Fibroblast of pulmonary artery (primary cell): ENCODE data around the gene PKN3.
"Not testable (repeated sequence)": the region's sequence is repeated elsewhere in the genome, so short reads cannot be mapped to it uniquely, and the experiment has no call there.

Source experiments
- DNase-seq: peaks from one replicate; pipeline ENCODE4 v3.0.0-alpha.2; 2010; ENCODE audit warnings: low read depth
- H3K4me3 ChIP-seq: replicated peaks from 2 replicates; pipeline ENCODE4 v1.5.1; 2011; ENCODE audit warnings: low read depth, mild to moderate bottlenecking, control low read depth, low read length, moderate library complexity
- TF ChIP-seq, protein P1 (sequence below): IDR thresholded peaks from 2 replicates; pipeline ENCODE4 v1.5.1; 2011; ENCODE audit warnings: mild to moderate bottlenecking, control low read depth, low read length, inconsistent platforms; ENCODE audit errors: missing control alignments

The PKN3 gene

DNA sequence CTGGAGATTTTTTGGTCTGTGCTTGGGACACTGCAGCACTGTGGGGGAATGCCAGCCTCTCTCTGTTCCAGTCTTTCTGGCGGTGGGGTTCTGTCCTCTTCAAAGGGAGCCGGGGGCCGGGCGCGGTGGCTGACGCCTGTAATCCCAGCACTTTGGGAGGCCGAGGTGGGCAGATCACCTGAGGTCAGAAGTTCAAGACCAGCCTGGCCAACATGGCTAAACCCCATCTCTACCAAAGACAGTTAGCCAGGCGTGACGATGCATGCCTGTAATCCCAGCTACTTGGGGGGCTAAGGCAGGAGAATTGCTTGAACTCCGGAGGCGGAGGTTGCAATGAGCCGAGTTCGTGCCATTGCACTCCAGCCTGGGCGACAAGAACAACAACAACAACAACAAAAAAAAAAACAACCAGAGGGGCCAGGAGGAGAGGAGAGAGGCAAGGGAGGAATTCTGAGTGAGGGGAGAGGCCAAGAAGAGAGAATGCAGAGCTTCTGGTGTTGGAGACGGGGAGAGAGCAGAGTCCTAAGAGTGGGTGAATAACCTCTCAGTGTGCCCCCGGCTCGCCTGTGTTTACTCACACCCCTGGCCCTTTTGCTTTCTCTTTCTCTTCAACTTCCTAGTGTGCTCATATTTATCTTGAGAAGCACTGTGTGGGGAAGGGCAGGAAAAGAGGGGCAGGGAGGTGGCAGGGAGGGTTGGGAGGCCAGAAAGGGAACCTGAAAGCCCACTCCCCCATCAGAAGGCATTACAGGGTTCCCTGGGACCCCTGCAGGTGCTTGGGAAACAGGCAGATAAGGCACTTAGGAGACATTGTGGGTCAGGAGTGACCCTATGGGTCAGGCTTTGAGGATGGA is 16.4 kb upstream of the PKN3 start:
- DNase-seq: no peak
- no peak overlapping the region for H3K4me3 ChIP-seq
- TF ChIP-seq, protein P1, sequence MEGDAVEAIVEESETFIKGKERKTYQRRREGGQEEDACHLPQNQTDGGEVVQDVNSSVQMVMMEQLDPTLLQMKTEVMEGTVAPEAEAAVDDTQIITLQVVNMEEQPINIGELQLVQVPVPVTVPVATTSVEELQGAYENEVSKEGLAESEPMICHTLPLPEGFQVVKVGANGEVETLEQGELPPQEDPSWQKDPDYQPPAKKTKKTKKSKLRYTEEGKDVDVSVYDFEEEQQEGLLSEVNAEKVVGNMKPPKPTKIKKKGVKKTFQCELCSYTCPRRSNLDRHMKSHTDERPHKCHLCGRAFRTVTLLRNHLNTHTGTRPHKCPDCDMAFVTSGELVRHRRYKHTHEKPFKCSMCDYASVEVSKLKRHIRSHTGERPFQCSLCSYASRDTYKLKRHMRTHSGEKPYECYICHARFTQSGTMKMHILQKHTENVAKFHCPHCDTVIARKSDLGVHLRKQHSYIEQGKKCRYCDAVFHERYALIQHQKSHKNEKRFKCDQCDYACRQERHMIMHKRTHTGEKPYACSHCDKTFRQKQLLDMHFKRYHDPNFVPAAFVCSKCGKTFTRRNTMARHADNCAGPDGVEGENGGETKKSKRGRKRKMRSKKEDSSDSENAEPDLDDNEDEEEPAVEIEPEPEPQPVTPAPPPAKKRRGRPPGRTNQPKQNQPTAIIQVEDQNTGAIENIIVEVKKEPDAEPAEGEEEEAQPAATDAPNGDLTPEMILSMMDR: no peak

- H3K4me3 ChIP-seq: no peak overlapping the region
- TF ChIP-seq, protein P1: no peak
- no peak for DNase-seq
Observed at GRCh38 chr9:128687453-128687852, 14.8 kb upstream of the PKN3 start.

DNA sequence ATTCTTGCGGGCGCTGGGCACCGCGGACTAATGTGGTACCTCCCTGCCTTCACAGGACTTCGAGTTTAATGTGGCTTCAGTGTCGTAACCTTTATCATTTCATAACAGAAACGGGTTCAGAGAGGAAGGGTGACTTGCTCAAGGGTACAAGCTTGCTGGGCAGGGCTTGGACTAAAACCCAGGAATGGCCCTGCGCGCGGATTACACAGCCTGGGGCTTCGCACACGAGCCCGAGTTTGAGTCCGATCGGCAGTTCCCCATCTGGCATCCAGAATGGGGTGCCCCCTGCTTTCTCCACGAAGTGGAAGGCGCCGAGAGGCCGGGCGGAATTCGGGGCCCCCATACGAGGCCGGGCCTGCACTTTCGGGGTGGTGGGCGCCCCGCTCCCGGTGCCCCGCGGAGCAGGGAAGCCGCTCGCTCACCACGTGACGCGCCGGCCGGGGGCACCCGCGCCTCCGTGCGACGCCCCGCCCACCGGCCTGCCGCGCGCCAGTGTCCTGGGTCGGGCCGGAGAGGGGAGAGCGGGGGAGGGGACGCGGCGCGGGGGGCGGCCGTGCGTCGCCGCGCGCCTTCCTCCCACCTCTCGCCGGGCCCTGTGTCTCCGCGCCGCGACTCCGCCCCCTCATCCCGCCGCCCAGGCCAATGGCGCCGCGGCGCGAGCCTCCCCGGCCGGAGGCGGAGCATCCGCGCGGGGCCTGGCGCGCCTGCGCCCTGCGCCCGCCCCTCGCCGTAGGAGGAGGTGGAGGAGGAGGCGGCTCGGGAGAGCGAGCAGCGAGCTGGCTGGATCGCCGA is 13.6 kb upstream of the PKN3 start, which contains the start of gene SET:
TSS of gene SET (plus strand) at position 722 of the 792 bp plus-strand sequence. CDS start 361 bp downstream, outside the sequence.
- TF ChIP-seq, protein P1: no peak
- H3K4me3 ChIP-seq: peak within 1 kb of the TSS; percentile 93
- peak; percentile 94 for DNase-seq

- TF ChIP-seq, protein P1: no peak
- peak overlapping the region; percentile 93 for H3K4me3 ChIP-seq
- DNase-seq: peak; percentile 49
Observed at GRCh38 chr9:128689293-128689774, 13.0 kb upstream of the PKN3 start.

DNA sequence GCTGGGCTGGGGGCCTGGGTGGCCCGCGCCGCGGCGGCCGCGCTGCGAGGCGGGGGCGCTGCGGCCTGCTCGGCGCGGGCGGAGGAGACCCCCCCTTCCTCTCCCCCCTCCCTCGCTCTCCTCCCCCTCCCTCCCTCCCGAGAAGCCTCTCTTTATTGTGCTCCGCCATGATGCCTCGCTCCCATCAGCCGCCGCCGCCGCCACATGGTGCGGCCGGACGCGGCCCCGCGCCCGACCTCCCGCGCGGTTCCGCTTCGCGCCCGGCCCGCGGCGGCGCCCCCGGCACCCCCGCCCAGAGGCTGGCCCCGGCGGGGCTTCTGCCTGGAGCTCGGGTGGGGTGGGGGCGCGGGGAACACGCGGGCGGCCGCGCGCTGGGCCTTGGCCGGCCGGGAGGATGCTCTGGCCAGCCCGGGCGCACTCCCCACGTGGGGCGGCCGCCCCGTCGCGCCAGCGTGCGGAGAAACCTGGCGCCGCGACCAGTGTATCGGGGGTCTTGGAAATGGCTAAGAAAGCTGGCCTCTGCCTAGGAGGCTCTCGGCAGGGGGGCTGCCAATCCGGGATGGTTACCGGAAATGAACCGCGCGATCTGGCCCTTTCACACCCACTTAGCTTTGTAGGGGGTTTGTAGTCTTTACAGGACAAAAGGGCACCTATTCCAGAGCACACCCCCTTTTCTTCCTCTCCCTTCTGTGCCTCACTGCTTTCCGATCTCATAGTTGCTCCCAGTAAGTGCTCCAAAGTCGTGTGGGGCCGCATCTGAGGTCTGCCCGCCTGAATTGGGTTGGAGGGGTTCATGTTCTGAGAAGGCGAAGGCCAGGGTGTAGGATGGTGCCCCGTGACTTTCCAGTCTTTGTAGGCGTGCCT is 12.3 kb upstream of the PKN3 start:
- peak overlapping the region; percentile 93 for H3K4me3 ChIP-seq
- DNase-seq: peak; percentile 51

GRCh38 chr9:128690684-128691034 is 11.6 kb upstream of the PKN3 start:
- no peak for DNase-seq
- TF ChIP-seq, protein P1: no peak

More for the DNA sequence above, 12.3 kb upstream of the PKN3 start:
- TF ChIP-seq, protein P1: no peak

DNA sequence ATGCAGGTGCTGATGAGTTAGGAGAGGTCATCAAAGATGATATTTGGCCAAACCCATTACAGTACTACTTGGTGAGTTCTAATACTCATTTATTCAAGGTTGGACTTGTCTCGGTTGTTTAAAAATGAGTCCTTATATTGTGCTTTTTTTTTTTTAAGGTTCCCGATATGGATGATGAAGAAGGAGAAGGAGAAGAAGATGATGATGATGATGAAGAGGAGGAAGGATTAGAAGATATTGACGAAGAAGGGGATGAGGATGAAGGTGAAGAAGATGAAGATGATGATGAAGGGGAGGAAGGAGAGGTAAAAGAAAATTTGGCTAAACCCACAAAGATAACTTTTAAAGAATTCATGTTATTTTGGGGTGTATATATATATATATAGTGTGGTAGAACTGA is 8.6 kb upstream of the PKN3 start:
- H3K4me3 ChIP-seq, DNase-seq: not testable (repeated sequence)

More at GRCh38 chr9:128690684-128691034, 11.6 kb upstream of the PKN3 start:
- H3K4me3 ChIP-seq: peak overlapping the region; percentile 93
